ENCODE results near the gene PDF. TPM values are rescaled to one million over a fixed set of nuclear protein-coding genes. Genes with fewer than 3 reads are reported as not detected.
"Not testable (repeated sequence)": the region's sequence is repeated elsewhere in the genome, so short reads cannot be mapped to it uniquely, and the experiment has no call there.

Gene PDF
- total RNA-seq, 1 donor from 2014 or later: 12.0 TPM

DNA sequence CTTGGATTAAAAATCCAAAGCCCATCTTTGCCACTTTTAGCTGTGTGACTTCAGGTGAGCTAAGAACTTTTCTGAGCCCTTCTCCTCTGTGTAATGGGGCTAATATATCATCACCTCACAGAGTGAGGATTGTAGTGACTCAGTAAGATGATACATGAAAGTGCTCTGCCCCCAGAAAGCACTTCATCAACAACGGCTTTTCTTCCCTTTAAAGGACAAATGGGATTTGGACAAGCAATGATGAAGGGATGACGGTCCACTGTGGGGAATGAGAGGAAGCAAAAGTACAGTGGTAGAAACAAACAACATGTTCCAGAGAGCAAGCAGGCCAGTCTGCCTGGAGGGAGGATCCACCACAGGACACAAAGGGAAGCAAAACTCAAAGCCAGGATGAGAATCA lies 35.5 kb upstream of the PDF start:
- H3K4me1 Mint-ChIP-seq (ENCODE audit: low read depth, unreplicated experiment): no peaks in the 10 kb centered on the region
- H3K27me3 Mint-ChIP-seq (ENCODE audit: unreplicated experiment): peaks cover 3% of the 10 kb centered on the region
- H3K4me3 Mint-ChIP-seq (ENCODE audit: unreplicated experiment): no peak overlapping the region
- no peaks in the 10 kb centered on the region for H3K9me3 Mint-ChIP-seq (ENCODE audit: unreplicated experiment)
- TF ChIP-seq, protein P1, sequence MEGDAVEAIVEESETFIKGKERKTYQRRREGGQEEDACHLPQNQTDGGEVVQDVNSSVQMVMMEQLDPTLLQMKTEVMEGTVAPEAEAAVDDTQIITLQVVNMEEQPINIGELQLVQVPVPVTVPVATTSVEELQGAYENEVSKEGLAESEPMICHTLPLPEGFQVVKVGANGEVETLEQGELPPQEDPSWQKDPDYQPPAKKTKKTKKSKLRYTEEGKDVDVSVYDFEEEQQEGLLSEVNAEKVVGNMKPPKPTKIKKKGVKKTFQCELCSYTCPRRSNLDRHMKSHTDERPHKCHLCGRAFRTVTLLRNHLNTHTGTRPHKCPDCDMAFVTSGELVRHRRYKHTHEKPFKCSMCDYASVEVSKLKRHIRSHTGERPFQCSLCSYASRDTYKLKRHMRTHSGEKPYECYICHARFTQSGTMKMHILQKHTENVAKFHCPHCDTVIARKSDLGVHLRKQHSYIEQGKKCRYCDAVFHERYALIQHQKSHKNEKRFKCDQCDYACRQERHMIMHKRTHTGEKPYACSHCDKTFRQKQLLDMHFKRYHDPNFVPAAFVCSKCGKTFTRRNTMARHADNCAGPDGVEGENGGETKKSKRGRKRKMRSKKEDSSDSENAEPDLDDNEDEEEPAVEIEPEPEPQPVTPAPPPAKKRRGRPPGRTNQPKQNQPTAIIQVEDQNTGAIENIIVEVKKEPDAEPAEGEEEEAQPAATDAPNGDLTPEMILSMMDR (IDR thresholded peaks at IDR 0.05; ENCODE audit: partially characterized antibody, unreplicated experiment): no peak
- H3K27ac Mint-ChIP-seq (ENCODE audit: unreplicated experiment): no peak overlapping the region
- H3K36me3 Mint-ChIP-seq (ENCODE audit: unreplicated experiment): no peaks in the 10 kb centered on the region
- no peak for DNase-seq

DNA sequence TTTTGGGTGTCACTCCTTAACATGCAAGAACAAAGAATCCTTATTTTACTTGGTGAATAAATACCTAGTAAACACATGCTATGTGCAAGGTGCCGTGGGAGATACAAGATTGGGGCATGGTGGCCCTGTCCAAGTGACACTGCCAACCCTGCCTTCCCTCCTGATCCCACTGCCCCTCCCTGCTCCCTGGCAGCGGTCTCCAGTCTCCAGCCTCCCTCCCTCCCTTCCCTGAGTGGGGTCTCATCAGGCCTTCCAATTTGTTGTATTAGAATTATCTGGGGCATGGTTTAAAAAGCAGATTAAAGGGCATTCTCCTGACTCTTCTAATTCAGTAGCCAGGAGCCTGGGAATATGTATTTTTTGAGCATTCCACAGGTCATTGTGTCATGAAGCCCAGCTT lies 33.7 kb upstream of the PDF start:
- no peaks in the 10 kb centered on the region for H3K36me3 Mint-ChIP-seq (ENCODE audit: unreplicated experiment)
- H3K4me3 Mint-ChIP-seq (ENCODE audit: unreplicated experiment): no peak overlapping the region
- no peaks in the 10 kb centered on the region for H3K4me1 Mint-ChIP-seq (ENCODE audit: low read depth, unreplicated experiment)
- no peak for DNase-seq
- no peaks in the 10 kb centered on the region for H3K9me3 Mint-ChIP-seq (ENCODE audit: unreplicated experiment)
- peaks cover 3% of the 10 kb centered on the region for H3K27me3 Mint-ChIP-seq (ENCODE audit: unreplicated experiment)
- TF ChIP-seq, protein P1 (IDR thresholded peaks at IDR 0.05; ENCODE audit: partially characterized antibody, unreplicated experiment): no peak
- no peak overlapping the region for H3K27ac Mint-ChIP-seq (ENCODE audit: unreplicated experiment)

DNA sequence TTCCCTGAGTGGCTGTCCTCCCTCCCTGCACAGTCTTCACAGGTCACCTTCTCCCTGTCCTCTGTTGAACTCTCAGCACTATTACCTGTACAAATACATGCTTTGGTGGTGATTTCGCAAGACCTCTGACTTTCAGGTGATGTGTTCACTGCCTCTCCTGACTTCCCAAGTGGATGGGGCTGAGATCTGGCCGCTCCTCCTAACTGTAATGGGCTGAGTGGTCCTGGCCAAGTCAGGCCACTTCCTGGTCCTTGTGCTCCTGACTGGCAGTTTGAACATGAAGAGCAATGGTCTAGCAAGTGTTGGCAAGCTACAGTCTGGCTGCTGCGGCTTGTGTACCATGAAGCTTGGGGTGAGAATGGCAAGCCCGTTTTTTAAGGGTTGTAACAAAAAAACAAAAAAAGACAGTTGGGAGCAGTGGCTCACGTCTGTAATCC lies 32.9 kb upstream of the PDF start:
- H3K27me3 Mint-ChIP-seq (ENCODE audit: unreplicated experiment): peaks cover 3% of the 10 kb centered on the region
- H3K36me3 Mint-ChIP-seq (ENCODE audit: unreplicated experiment): no peaks in the 10 kb centered on the region
- no peaks in the 10 kb centered on the region for H3K9me3 Mint-ChIP-seq (ENCODE audit: unreplicated experiment)
- TF ChIP-seq, protein P1 (IDR thresholded peaks at IDR 0.05; ENCODE audit: partially characterized antibody, unreplicated experiment): no peak
- DNase-seq: no peak
- H3K4me1 Mint-ChIP-seq (ENCODE audit: low read depth, unreplicated experiment): no peaks in the 10 kb centered on the region
- no peak overlapping the region for H3K27ac Mint-ChIP-seq (ENCODE audit: unreplicated experiment)
- H3K4me3 Mint-ChIP-seq (ENCODE audit: unreplicated experiment): no peak overlapping the region

DNA sequence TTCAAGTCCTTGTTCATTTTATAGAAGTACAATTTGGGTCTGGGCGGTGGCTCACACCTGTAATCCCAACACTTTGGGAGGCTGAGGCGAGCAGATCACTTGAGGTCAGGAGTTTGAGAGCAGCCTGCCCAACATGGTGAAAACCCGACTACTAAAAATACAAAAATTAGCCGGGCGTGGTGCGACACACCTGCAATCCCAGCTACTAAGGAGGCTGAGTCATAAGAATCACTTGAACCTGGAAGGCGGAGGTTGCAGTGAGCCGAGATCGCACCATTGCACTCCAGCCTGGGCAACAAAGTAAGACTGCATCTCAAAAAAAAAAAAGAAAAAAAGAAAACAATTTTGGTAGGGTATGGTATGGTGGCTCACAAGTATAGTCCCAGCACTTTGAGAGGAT lies 29.7 kb upstream of the PDF start:
- not testable (repeated sequence) for H3K9me3 Mint-ChIP-seq (ENCODE audit: unreplicated experiment); H3K27ac Mint-ChIP-seq (ENCODE audit: unreplicated experiment); H3K4me3 Mint-ChIP-seq (ENCODE audit: unreplicated experiment); DNase-seq; H3K27me3 Mint-ChIP-seq (ENCODE audit: unreplicated experiment); H3K4me1 Mint-ChIP-seq (ENCODE audit: low read depth, unreplicated experiment); H3K36me3 Mint-ChIP-seq (ENCODE audit: unreplicated experiment)

DNA sequence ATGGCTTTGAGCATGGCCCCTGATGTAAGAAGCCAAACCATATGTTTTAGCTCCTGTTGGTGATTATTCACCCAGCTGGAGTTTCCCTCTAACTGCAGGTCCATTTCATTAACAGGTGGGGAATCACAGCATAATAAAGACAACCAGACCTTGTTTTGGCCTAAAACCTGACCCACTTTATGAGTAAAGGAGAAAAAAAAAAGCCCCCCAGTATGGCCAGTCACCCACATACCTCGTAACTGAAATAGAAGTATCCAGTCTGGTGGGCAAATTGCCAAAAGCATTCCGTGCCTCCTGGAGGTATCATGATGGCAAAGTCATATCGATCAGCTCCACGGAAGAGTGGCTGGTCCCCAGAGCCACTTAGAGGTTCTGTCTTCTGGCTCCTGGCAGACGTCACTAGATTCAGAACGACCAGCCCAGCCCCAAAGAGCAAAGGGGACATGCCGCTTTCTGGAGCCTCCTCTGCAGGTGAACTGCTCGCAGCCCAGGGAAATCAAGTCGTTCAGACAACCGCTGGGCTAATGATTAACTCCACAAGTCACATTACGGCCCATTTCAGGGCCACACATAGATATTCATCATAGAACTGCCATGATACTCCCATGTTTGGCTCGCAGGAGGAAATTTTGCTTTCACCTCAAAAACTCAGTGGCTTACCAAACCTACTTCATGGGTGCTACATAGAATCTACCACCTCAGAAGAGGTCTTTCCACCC lies 21.1 kb upstream of the PDF start, which contains the start of gene TMED6:
Gene TMED6, minus strand, starts transcription at position 478 of the 719 bp plus-strand sequence. Its CDS starts 33 bp downstream, at position 445.
- Mint-ChIP-seq H3K36me3 (ENCODE audit: unreplicated experiment) (no peaks in the 10 kb centered on the region), H3K27ac (ENCODE audit: unreplicated experiment) (peak within 1 kb of the TSS; percentile 53), H3K27me3 (ENCODE audit: unreplicated experiment) (no peaks in the 10 kb centered on the region), H3K4me3 (ENCODE audit: unreplicated experiment) (no peak within 1 kb of the TSS), H3K9me3 (ENCODE audit: unreplicated experiment) (no peaks in the 10 kb centered on the region), H3K4me1 (ENCODE audit: low read depth, unreplicated experiment) (peaks cover 2% of the 10 kb centered on the region)
- no peak for DNase-seq
- TF ChIP-seq, protein P1 (IDR thresholded peaks at IDR 0.05; ENCODE audit: partially characterized antibody, unreplicated experiment): no peak

Measured in glutamatergic neuron (in vitro differentiated cells).